GM21515 (cell line): Measurements from ENCODE around the gene HOXB1.
"Not testable (repeated sequence)": the region's sequence is repeated elsewhere in the genome, so short reads cannot be mapped to it uniquely, and the experiment has no call there.

Source experiments
- ATAC-seq: cut with Tn5 transposase; IDR thresholded peaks from one replicate; pipeline ENCODE4 v1.9.1; 2021; ENCODE audit not compliant: unreplicated experiment

Gene HOXB1

DNA sequence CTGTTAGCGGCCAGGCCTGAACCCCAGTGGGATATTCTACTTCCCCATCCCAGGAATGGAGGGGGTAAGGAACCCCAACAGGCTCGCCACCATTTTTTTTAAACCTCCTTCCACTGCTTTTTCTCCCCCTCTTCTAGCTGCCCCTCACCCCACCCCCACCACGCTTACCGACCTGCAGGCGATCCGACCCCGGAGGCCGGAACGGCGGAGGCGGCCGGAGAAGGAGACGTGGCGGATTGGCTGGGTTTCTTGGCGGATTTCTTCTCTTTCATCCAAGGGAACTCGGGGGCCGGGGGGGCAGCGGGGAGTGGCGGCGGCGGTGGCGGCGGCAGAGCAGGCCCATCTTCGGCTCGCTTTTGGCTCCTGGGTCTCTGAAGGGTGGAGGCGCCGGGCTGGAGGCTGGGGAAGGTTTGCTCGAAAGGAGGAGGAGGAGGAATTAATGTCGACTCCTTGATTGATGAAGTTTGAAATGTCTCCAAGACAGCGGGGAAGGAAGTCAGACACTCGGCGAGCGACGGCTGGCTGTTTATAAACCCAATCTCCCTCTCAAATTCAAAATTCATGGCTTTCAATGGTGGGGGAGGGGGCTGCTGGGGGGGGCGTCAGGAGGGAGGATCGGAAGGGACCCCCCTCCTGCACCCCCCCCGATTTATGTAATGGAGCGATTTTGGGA, 13.7 kb upstream of the HOXB1 start:
- no peak for ATAC-seq

DNA sequence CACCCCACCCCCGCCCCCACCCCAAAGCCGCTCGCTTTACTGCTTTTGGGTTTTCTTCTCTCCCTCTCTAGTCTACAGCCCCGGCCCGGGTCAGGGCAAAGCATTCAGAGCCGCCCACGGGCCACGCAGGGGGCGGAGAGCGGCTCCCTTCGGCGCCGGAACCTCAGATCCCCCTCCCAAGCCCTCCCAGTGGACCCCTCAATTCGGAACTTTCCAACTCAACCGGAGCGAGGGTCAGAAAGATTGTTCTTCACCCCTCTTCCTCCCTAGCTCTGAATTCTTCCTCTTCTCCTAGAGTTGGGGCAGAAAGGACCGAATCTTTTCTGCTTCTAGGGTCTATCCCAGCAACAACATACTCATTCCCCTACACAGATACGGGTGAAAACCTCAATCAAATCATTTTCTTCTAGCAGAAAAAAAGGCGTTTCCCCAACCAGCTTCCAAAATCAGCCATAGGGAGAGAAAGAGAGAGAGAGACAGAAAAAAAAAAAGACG, 13.1 kb upstream of the HOXB1 start:
- no peak for ATAC-seq

DNA sequence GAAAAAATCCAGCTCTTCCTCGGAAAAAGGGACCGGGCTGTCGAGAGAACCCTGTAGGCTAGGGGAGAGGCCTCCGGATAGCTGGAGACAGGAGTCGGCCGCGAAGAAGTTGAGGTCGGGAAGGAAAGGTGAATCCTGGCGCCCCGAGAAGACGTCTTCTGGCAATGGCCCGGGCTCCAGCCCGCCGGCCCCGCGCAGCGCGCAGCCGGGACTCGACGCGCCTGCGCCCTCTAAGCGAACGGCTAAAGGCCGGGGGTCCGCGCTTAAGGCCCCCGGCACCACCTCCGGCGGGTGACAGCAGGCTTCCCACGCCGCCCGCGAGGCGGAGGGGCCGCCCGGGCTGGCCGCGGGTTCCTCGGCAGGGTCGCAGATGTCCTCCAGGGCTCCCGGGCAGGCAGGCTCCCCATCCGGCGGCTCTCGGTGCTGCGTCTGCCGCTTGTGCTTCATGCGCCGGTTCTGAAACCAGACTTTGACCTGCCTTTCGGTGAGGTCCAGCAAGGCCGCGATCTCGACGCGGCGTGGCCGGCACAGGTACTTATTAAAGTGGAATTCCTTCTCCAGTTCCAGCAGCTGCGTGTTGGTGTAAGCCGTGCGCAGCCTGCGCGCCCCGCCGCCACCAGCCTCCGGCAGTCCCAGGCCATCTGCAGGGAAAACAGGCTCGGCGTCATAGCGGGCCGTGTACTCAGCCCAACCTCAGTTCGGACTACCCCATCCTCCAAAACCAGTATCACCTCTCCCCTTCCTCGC, 12.5 kb upstream of the HOXB1 start:
- peak; percentile 62 for ATAC-seq

GRCh38 chr17:48542698-48543106, 11.9 kb upstream of the HOXB1 start:
- ATAC-seq, result no peak

DNA sequence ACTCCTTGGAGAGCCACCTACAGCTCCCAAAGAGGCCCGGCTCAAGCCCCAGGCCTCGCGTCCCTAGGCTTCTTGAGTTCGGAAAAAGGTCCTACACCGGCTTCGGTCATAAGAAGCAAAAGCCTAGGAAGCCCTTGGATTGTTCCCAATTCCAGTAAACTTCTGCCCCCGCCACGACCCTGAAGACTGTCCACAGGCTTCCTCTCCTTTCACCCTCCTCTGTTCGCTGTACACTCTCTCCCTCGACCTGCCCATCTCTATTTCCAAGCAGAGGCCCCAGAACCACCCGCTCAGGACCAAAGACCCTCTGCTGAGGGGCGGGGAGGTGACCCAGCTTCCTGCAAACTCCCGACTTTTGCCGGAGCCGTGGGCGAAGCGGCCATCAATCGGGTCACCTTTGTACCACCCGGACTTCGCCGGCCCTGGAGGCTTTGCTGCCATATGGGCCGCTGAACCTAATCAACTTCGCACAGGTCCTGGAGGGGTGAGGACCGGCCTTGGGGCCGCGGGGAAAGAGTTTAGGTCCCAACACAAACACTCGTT, 11.4 kb upstream of the HOXB1 start:
- no peak for ATAC-seq

DNA sequence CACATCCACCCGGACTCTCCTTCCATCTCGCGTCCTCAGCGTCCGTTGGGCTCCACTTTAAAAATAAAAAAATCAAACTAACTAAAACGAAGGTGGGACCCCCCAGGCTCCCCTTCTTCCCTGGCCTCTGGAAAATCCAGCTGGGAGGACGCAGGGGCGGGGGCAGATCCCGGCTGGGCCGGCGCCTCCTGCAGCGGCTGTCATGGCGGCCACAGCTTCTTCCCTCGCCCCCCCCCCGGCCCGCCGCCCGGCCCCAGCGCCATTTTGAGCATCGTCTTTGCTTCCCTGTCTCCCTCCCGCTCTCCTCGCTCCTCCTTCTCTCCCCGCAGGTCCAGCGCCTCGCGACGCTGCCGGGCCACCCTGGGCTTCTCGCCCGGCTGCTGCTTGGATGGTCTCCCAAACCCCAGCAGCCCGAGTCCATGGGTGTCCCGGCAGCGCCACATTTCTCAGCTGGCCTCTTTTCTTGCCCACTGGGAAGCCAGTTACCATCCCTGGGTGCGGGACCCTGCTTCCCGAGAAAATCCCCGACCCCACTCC, 10.8 kb upstream of the HOXB1 start:
- no peak for ATAC-seq

DNA sequence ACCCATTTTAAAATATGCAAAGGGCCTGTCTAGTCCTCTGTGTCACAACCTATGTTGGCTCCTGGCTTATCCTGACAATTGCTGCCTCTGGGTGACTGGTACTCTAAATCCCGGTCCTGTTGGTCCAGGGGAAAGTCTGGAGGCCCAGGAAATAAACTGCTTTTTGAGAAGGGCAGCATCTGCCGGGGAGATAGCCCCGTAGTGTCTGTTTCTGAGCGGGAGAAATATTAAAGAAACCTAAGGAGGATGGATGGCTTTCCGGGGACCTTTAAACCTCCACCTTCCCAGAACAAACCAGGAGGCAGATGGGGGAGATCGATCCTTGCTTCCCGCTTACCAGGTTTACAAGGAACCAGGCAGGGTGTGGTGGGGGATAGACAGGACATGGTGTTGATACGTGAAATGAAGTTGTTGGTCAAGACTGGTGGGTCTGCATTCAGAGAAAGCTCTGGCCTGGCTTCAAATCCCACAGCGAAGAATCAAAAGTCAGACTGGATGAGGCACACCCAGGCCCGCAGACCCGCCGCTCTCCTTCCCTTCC, 10.3 kb upstream of the HOXB1 start:
- no peak for ATAC-seq

- no peak for ATAC-seq
Measured at GRCh38 chr17:48540213-48540612, 9.4 kb upstream of the HOXB1 start.

- no peak for ATAC-seq
Measured at GRCh38 chr17:48539177-48539576, 8.4 kb upstream of the HOXB1 start.

DNA sequence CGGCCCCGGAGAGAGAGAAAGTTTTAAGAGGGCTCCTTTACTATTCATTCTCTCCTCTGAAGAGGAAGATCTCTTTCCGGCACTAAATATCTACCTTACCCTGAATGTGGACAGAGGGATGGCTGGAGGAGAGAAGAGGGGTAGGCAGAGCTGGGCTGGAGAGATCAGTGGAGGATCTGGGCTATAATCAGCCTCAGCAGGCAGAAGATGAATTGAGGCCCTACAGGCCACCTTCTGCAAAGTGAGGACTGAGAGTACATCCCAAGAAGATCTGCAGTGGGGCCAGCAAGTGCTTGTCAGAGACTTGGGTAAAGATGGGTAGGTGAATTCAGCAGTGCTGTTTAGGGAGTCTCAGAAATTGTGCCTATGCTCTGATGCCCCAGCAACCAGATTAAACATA, 6.5 kb upstream of the HOXB1 start:
- no peak for ATAC-seq

GRCh38 chr17:48535793-48536559, 5.2 kb upstream of the HOXB1 start:
- ATAC-seq, result not testable (repeated sequence)

DNA sequence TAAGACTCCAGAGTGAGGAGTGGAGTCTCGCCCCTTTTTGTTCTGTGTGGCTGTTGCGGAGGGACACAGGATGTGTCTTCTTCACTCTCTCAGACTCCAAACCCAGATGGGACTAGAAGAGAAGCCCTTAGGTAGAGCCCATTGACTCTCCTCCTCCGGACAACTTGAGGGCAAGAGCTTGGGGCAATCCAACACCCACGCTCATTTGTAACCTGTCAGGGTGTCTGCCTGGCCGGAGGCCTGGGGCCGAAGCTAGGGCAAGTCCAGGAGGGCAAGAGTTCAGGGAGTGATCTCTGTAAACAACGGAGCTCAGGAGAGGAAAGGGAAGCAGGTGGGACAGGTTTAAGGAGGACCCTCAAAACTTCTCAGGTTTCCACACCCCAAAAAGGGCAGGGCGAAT, 1.4 kb upstream of the HOXB1 start:
- ATAC-seq, result no peak

GRCh38 chr17:48530208-48530886, 464 bp downstream of the HOXB1 start:
- no peak for ATAC-seq

- no peak for ATAC-seq
Measured at GRCh38 chr17:48529683-48530009, 1.2 kb downstream of the HOXB1 start.

DNA sequence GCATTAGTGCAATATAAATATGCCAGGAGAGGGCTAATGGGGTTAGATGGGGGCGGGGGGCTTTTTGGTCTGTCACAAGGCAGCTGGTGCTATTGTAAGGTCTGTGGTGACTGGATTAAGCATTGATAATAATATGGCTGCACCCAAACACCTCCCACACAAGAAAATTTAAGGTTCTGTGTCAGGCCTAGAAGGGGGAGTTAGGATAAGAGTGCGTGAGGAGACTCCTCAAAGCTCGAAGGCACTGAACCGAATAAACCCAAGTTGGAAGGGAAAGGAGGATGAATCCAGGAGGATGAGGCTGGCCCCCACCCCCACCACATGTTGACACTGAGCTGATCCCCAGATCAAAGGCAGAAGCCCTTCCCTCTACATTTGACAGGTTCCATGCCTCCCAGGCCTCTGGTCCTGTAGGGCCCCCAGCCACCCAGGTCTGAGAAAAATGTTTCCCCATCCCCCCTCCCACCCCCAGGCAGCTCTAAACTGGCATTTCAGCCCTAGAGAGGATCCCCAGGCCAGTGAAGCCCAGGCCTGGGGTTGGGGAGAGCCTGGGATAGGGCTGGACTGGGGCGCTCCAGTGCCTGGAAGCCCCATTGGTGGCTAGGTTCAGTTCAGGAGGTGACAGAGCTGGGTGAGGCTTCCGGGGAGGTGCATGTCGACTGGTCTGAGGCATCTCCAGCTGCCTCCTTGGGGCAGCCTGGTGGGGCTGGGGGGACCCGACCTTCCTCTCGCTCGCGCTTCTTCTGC, 1.7 kb downstream of the HOXB1 start:
- no peak for ATAC-seq

GRCh38 chr17:48528153-48528935, 2.5 kb downstream of the HOXB1 start:
- ATAC-seq, result no peak

GRCh38 chr17:48527547-48527932, 3.3 kb downstream of the HOXB1 start:
- ATAC-seq, result no peak

- no peak for ATAC-seq
Measured at GRCh38 chr17:48526608-48527546, 3.9 kb downstream of the HOXB1 start.
